GM12878 (cell line): ENCODE measurements around the gene ZNF574. TPM values are rescaled to one million over a fixed set of nuclear protein-coding genes. Genes with fewer than 3 reads are reported as not detected.

Experiments
- CHD4 ChIP-seq: fragments of 200-600 bp; sonication (generic); IDR thresholded peaks from 2 replicates; pipeline ENCODE4 v1.6.1; 2016; ENCODE audit warnings: mild to moderate bottlenecking
- CREB1 ChIP-seq: IDR thresholded peaks from 2 replicates; pipeline ENCODE4 v1.6.1; 2012; ENCODE audit warnings: low read depth, mild to moderate bottlenecking, inconsistent platforms
- EGR1 ChIP-seq, 2 experiments: IDR thresholded peaks; 1 replicate in 1 of 2; 2 replicates in 1 of 2; pipeline ENCODE4 v1.6.1; 2011 to 2012; ENCODE audit warnings: low read depth in 2 of 2, low read length in 2 of 2, borderline replicate concordance in 1 of 2, mild to moderate bottlenecking in 1 of 2, moderate library complexity in 1 of 2
- ETV6 ChIP-seq, 2 experiments: fragments of 450-650 bp in 1 of 2; IDR thresholded peaks in 1 of 2; conservative IDR thresholded peaks in 1 of 2; 2 replicates each; pipeline ENCODE4 v1.6.1; 2014; ENCODE audit warnings: antibody characterized with exemption in 1 of 2, borderline replicate concordance in 1 of 2, low read depth in 1 of 2, mild to moderate bottlenecking in 1 of 2, moderate library complexity in 1 of 2
- GATAD2B ChIP-seq: fragments of 450-650 bp; conservative IDR thresholded peaks from 2 replicates; pipeline ENCODE4 v1.6.1; 2017; ENCODE audit warnings: low read depth, mild to moderate bottlenecking, moderate library complexity
- HDAC6 ChIP-seq: fragments of 200-600 bp; sonication (generic); IDR thresholded peaks from one replicate; pipeline ENCODE4 v1.8.0; 2017; ENCODE audit warnings: antibody characterized with exemption; ENCODE audit not compliant: unreplicated experiment
- KDM1A ChIP-seq: fragments of 200-600 bp; sonication (generic); IDR thresholded peaks from 2 replicates; pipeline ENCODE4 v1.6.1; 2016; ENCODE audit warnings: borderline replicate concordance
- MYC ChIP-seq: IDR thresholded peaks from 2 replicates; pipeline ENCODE4 v1.6.1; 2011; ENCODE audit warnings: mild to moderate bottlenecking, low read length, moderate library complexity, inconsistent platforms; ENCODE audit not compliant: insufficient read depth, insufficient replicate concordance, insufficient read length, severe bottlenecking
- PML ChIP-seq: IDR thresholded peaks from 2 replicates; pipeline ENCODE4 v1.6.1; 2012; ENCODE audit warnings: low read length, inconsistent platforms
- POLR2AphosphoS2 ChIP-seq: IDR thresholded peaks from 2 replicates; pipeline ENCODE4 v1.6.1; 2011; ENCODE audit warnings: low read depth, mild to moderate bottlenecking, low read length, improper control_type of control experiment, moderate library complexity
- SREBF1 ChIP-seq: IDR thresholded peaks from 2 replicates; pipeline ENCODE4 v1.6.1; 2012; ENCODE audit warnings: mild to moderate bottlenecking, low read length
- SREBF2 ChIP-seq: IDR thresholded peaks from 2 replicates; pipeline ENCODE4 v1.6.1; 2012; ENCODE audit warnings: mild to moderate bottlenecking, low read length
- TAF1 ChIP-seq: IDR thresholded peaks from 2 replicates; pipeline ENCODE4 v1.6.1; 2011; ENCODE audit warnings: mild to moderate bottlenecking, low read depth, low read length, borderline replicate concordance
- TARDBP ChIP-seq: IDR thresholded peaks from 2 replicates; pipeline ENCODE4 v1.6.1; 2016; ENCODE audit warnings: borderline replicate concordance
- TCF12 ChIP-seq: IDR thresholded peaks from 2 replicates; pipeline ENCODE4 v1.6.1; 2011; ENCODE audit warnings: low read depth, mild to moderate bottlenecking, low read length
- WRNIP1 ChIP-seq: IDR thresholded peaks from 2 replicates; pipeline ENCODE4 v1.6.1; 2011; ENCODE audit warnings: low read depth, low read length, improper control_type of control experiment, borderline replicate concordance
- YBX1 ChIP-seq: fragments of 450-650 bp; IDR thresholded peaks from 2 replicates; pipeline ENCODE4 v1.6.1; 2016; ENCODE audit warnings: antibody characterized with exemption
- ZNF217 ChIP-seq: fragments of 450-650 bp; IDR thresholded peaks from 2 replicates; pipeline ENCODE4 v1.6.1; 2017; ENCODE audit warnings: antibody characterized with exemption, mild to moderate bottlenecking
- polyA plus RNA-seq, 11 experiments: library from polyadenylated mRNA; depleted of rRNA in 4 of 11; unstranded in 6 of 11; stranded (reverse) in 5 of 11; fragments of >200 nt; fragmentation: Nextera tagmentation in 4 of 11; fragmentation: Illumina TruSeq in 1 of 11; extraction: Ambion mirVana in 4 of 11; extraction: Trizol in 1 of 11; gene quantifications; 1 replicate in 1 of 11; 2 replicates in 10 of 11; pipeline versions ENCODE4 v1.2.1 to v1.2.3, GENCODE V29; 2011 to 2016; ENCODE audit warnings: inconsistent platforms in 2 of 11, missing spikeins in 2 of 11, low read depth in 1 of 11
- total RNA-seq, 4 experiments: library from RNA; depleted of rRNA in 3 of 4; stranded (reverse); fragments of >200 nt in 3 of 4; fragmentation: Illumina TruSeq in 1 of 4; extraction: Trizol in 1 of 4; gene quantifications; 2 replicates each; pipeline versions ENCODE4 v1.2.1 to v1.2.3, GENCODE V29; 2013 to 2021
- TF ChIP-seq, protein P1 (sequence below): IDR thresholded peaks from 2 replicates; pipeline ENCODE4 v1.6.1; 2011; ENCODE audit warnings: mild to moderate bottlenecking, low read depth, low read length, moderate library complexity; ENCODE audit not compliant: insufficient replicate concordance
- TF ChIP-seq, protein P2 (sequence below): fragments of 450-650 bp; IDR thresholded peaks from 2 replicates; pipeline ENCODE4 v1.6.1; 2017; ENCODE audit warnings: low read depth, mild to moderate bottlenecking, moderate library complexity
- TF ChIP-seq, protein P3 (sequence below): IDR thresholded peaks from 2 replicates; pipeline ENCODE4 v1.6.1; 2012; ENCODE audit warnings: improper control_type of control experiment, low read depth, low read length; ENCODE audit not compliant: insufficient replicate concordance

Gene ZNF574
- total and polyA plus RNA-seq, 10 of the 15 experiments (the other 5 are each of a cell fraction or from before 2014, with no cell fraction given): 0.32 to 25.6 (median 11.4) TPM

DNA sequence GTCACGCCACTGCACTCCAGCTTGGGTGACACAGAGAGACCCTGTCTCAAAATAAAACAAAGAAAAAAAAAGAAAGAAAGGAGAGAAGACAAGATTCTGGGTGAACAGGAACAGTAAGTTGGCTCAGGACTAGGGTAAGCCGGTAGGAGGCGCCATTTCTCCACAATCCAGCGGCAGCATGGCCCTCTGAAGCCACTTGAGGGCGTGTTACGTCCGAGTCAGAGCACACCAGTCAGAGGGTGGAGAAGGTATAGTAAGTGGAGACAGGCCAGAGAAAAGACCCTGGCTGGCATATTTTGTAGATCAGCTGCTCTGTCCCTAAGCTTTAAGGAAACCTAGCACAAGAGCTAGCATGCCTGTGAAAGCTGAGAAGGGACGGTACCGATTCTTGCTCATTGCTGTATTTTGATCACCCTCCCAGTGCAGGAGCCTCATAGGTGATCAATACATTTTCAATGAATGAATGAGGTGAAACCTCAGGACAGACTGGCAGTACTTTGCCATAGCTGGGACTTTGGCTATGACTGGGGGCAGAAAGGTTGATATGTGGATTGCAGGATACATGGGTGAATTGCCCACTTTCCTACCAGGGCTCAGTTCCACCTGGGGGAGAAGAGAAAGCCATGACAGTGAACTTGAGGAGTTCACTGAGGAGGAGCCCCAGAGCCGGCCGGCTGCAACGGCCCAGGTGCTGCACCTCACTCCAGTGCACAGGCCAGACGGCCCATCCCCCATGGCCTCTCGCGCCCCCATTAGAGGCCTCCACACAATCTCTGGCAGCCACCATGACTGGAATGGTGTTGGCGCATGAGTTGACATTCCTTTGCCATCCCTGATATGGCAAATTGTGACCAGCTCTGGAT lies 32.8 kb downstream of the ZNF574 start (continued):
- TF ChIP-seq POLR2AphosphoS2: peak; percentile 30; the same call in 1 of the 2 replicates
- TF ChIP-seq CREB1: peak; percentile 50; the same call in 1 of the 2 replicates
- TF ChIP-seq YBX1: no peak
- no peak for TF ChIP-seq ZNF217
- TF ChIP-seq, protein P1, sequence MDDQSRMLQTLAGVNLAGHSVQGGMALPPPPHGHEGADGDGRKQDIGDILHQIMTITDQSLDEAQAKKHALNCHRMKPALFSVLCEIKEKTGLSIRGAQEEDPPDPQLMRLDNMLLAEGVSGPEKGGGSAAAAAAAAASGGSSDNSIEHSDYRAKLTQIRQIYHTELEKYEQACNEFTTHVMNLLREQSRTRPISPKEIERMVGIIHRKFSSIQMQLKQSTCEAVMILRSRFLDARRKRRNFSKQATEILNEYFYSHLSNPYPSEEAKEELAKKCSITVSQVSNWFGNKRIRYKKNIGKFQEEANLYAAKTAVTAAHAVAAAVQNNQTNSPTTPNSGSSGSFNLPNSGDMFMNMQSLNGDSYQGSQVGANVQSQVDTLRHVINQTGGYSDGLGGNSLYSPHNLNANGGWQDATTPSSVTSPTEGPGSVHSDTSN: no peak
- TF ChIP-seq GATAD2B: no peak
- no peak for TF ChIP-seq SREBF1
- TF ChIP-seq KDM1A: no peak
- TF ChIP-seq TARDBP: no peak
- TF ChIP-seq TAF1: no peak
- no peak for TF ChIP-seq EGR1 (IDR thresholded peaks at IDR 0.05; ENCODE audit: borderline replicate concordance in 1 of 2, low read depth in 2 of 2, low read length in 2 of 2)
- no peak for TF ChIP-seq CHD4
- peak; percentile 96; the same call in 1 of the 2 replicates for TF ChIP-seq WRNIP1
- TF ChIP-seq ETV6 (conservative IDR thresholded peaks at IDR 0.05 in 1 of 2, IDR thresholded peaks at IDR 0.05 in 1 of 2; ENCODE audit: borderline replicate concordance in 1 of 2, low read depth in 1 of 2): no peak
- TF ChIP-seq PML: no peak
- TF ChIP-seq MYC: no peak
- TF ChIP-seq TCF12: no peak
- TF ChIP-seq HDAC6: no peak
- TF ChIP-seq SREBF2: no peak
- TF ChIP-seq, protein P2, sequence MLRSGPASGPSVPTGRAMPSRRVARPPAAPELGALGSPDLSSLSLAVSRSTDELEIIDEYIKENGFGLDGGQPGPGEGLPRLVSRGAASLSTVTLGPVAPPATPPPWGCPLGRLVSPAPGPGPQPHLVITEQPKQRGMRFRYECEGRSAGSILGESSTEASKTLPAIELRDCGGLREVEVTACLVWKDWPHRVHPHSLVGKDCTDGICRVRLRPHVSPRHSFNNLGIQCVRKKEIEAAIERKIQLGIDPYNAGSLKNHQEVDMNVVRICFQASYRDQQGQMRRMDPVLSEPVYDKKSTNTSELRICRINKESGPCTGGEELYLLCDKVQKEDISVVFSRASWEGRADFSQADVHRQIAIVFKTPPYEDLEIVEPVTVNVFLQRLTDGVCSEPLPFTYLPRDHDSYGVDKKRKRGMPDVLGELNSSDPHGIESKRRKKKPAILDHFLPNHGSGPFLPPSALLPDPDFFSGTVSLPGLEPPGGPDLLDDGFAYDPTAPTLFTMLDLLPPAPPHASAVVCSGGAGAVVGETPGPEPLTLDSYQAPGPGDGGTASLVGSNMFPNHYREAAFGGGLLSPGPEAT: no peak
- TF ChIP-seq, protein P3, sequence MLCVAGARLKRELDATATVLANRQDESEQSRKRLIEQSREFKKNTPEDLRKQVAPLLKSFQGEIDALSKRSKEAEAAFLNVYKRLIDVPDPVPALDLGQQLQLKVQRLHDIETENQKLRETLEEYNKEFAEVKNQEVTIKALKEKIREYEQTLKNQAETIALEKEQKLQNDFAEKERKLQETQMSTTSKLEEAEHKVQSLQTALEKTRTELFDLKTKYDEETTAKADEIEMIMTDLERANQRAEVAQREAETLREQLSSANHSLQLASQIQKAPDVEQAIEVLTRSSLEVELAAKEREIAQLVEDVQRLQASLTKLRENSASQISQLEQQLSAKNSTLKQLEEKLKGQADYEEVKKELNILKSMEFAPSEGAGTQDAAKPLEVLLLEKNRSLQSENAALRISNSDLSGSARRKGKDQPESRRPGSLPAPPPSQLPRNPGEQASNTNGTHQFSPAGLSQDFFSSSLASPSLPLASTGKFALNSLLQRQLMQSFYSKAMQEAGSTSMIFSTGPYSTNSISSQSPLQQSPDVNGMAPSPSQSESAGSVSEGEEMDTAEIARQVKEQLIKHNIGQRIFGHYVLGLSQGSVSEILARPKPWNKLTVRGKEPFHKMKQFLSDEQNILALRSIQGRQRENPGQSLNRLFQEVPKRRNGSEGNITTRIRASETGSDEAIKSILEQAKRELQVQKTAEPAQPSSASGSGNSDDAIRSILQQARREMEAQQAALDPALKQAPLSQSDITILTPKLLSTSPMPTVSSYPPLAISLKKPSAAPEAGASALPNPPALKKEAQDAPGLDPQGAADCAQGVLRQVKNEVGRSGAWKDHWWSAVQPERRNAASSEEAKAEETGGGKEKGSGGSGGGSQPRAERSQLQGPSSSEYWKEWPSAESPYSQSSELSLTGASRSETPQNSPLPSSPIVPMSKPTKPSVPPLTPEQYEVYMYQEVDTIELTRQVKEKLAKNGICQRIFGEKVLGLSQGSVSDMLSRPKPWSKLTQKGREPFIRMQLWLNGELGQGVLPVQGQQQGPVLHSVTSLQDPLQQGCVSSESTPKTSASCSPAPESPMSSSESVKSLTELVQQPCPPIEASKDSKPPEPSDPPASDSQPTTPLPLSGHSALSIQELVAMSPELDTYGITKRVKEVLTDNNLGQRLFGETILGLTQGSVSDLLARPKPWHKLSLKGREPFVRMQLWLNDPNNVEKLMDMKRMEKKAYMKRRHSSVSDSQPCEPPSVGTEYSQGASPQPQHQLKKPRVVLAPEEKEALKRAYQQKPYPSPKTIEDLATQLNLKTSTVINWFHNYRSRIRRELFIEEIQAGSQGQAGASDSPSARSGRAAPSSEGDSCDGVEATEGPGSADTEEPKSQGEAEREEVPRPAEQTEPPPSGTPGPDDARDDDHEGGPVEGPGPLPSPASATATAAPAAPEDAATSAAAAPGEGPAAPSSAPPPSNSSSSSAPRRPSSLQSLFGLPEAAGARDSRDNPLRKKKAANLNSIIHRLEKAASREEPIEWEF: peak; percentile 47
